Peyer's patch (tissue), 4 donors: Measurements from ENCODE around the gene OLAH. TPM values are rescaled to one million over a fixed set of nuclear protein-coding genes. Genes with fewer than 3 reads are reported as not detected.

Experiments used
- DNase-seq, 3 donors: peaks; one replicate each; pipeline ENCODE4 v3.0.0-alpha.2; 2017 to 2019
- H3K27ac ChIP-seq, 4 donors: fragments of 200-600 bp; sonication (generic); one replicate each; pipeline ENCODE4 v1.5.1; 2016 to 2019
- H3K27me3 ChIP-seq, 2 donors: fragments of 200-600 bp; sonication (generic); one replicate each; pipeline ENCODE4 v1.5.1; 2019
- H3K36me3 ChIP-seq, 3 donors: fragments of 200-600 bp; sonication (generic); one replicate each; pipeline ENCODE4 v1.5.1; 2016 to 2019
- H3K4me1 ChIP-seq, 4 donors: fragments of 200-600 bp; sonication (generic); one replicate each; pipeline ENCODE4 v1.5.1; 2016 to 2019
- H3K4me3 ChIP-seq, 4 donors: fragments of 200-600 bp; sonication (generic); 1 replicate in 3 of 4; 2 replicates in 1 of 4; pipeline ENCODE4 v1.5.1; 2016 to 2019; ENCODE audit warnings: mild to moderate bottlenecking in 1 of 4
- H3K9me3 ChIP-seq, 4 donors: fragments of 200-600 bp; sonication (generic); one replicate each; pipeline ENCODE4 v1.5.1; 2016 to 2019; ENCODE audit warnings: mild to moderate bottlenecking in 1 of 4
- POLR2A ChIP-seq, 2 donors: fragments of 450-650 bp; IDR thresholded peaks; one replicate each; pipeline ENCODE4 v1.5.1; 2017; ENCODE audit warnings: antibody characterized with exemption in 2 of 2, mild to moderate bottlenecking in 2 of 2, moderate library complexity in 2 of 2
- total RNA-seq, 4 donors: library from RNA; depleted of rRNA; stranded (reverse); fragments of >200 nt; gene quantifications; one replicate each; pipeline ENCODE4 v1.1.0, GENCODE V29; 2016
- TF ChIP-seq, protein P1 (sequence below), 6 experiments: fragments of 450-650 bp in 4 of 6; fragments of 200-600 bp in 2 of 6; sonication (generic) in 1 of 6; IDR thresholded peaks; one replicate each; pipeline ENCODE4 v1.5.1; 2017 to 2019; ENCODE audit warnings: antibody characterized with exemption in 6 of 6, mild to moderate bottlenecking in 3 of 6, moderate library complexity in 1 of 6

OLAH gene
- total RNA-seq, 4 donors from 2014 or later, result not detected

DNA sequence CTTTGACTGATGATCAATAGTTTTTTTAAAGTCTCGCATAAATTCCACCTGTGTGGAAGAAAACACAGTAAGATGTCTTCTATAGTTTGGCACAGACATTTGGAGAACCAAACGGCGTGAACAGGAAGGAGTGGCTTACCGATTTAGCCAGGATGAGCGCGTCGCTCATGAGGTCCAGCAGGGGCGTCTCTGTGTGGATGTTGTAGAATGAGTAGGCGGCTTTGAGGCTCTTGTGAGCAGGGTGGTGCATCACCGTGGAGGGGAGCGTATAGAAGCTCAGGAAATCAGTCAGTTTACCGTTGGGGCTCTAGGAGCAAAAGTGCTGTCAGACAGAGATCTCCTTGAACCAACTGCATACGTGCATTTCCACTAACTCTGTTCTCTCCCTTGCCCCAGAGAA, 68.9 kb downstream of the OLAH start:
- no peaks in the 10 kb centered on the region for H3K27me3 ChIP-seq
- no peaks in the 10 kb centered on the region for H3K4me1 ChIP-seq
- TF ChIP-seq, protein P1, sequence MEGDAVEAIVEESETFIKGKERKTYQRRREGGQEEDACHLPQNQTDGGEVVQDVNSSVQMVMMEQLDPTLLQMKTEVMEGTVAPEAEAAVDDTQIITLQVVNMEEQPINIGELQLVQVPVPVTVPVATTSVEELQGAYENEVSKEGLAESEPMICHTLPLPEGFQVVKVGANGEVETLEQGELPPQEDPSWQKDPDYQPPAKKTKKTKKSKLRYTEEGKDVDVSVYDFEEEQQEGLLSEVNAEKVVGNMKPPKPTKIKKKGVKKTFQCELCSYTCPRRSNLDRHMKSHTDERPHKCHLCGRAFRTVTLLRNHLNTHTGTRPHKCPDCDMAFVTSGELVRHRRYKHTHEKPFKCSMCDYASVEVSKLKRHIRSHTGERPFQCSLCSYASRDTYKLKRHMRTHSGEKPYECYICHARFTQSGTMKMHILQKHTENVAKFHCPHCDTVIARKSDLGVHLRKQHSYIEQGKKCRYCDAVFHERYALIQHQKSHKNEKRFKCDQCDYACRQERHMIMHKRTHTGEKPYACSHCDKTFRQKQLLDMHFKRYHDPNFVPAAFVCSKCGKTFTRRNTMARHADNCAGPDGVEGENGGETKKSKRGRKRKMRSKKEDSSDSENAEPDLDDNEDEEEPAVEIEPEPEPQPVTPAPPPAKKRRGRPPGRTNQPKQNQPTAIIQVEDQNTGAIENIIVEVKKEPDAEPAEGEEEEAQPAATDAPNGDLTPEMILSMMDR (IDR thresholded peaks at IDR 0.05), result no peak
- TF ChIP-seq POLR2A (IDR thresholded peaks at IDR 0.05), result no peak
- H3K9me3 ChIP-seq, result no peaks in the 10 kb centered on the region
- no peak overlapping the region for H3K4me3 ChIP-seq
- DNase-seq, result no peak
- peaks cover 0 to 44% (median 0%) of the 10 kb centered on the region in 3 donors for H3K36me3 ChIP-seq
- H3K27ac ChIP-seq, result no peak overlapping the region

DNA sequence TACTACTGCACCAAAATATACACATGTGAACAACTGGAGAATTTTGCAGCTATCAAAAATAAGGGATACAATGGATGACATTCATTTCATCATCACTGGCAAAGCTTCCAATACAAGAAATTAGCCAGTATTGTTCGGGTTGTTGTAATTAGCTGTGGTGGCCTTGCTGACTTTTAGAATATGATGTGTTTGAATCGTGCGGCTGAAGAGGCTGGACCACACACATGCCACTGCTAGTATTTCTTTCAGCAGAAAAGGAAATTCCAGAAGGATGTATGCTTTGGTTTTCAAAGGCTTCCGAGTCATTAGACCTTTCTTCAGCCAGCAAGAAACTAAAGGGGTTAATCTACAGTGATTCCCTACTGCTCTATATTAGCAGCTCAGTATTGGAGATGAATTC, 70.0 kb downstream of the OLAH start:
- no peaks in the 10 kb centered on the region for H3K4me1 ChIP-seq
- H3K27ac ChIP-seq, result no peak overlapping the region
- no peak for DNase-seq
- H3K4me3 ChIP-seq, result no peak overlapping the region
- no peaks in the 10 kb centered on the region for H3K9me3 ChIP-seq
- TF ChIP-seq, protein P1 (IDR thresholded peaks at IDR 0.05), result no peak
- no peak for TF ChIP-seq POLR2A (IDR thresholded peaks at IDR 0.05)
- no peaks in the 10 kb centered on the region for H3K27me3 ChIP-seq
- H3K36me3 ChIP-seq, result peaks cover 0 to 54% (median 0%) of the 10 kb centered on the region in 3 donors

DNA sequence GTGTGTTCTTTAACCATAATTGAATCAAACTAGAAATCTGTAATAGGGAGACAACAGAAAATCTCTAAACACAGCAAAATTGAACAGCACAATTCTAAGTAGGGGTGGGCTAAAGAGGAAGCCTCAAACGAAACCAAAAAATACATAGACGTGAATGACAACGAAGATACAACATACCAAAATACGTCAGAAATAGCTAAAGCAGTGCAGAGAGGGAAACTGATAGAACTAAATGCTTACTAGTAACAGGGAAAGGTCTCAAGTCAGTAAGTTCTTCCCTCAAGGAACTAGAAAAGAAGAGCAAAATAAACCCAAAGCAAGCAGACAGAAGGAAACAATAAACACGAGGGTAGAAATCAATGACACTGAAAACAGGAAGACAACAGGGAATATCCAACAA, 72.5 kb downstream of the OLAH start:
- H3K9me3 ChIP-seq, result no peaks in the 10 kb centered on the region
- TF ChIP-seq, protein P1 (IDR thresholded peaks at IDR 0.05), result no peak
- no peak for TF ChIP-seq POLR2A (IDR thresholded peaks at IDR 0.05)
- DNase-seq, result no peak
- H3K4me1 ChIP-seq, result no peaks in the 10 kb centered on the region
- H3K4me3 ChIP-seq, result no peak overlapping the region
- no peaks in the 10 kb centered on the region for H3K27me3 ChIP-seq
- no peak overlapping the region for H3K27ac ChIP-seq
- peaks cover 0 to 56% (median 0%) of the 10 kb centered on the region in 3 donors for H3K36me3 ChIP-seq

DNA sequence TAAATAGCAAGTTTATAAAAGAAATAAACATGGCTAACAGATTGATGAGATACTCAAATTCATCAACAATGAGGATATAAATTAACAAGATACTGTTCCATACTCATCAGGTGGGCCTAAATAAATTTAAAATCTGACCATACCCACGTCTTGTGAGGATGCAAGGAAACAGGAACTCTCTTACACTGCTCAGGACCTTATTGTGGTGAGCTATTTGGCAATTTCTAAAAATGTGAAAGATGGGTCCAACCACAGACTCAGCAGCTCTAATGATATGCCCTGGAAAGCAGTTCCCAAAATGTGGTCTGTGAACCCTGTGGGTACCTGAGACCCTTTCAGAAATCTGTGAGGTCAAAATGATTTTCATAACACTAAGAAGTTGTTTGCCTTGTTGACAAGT, 74.9 kb downstream of the OLAH start:
- Histone ChIP-seq H3K9me3 (no peaks in the 10 kb centered on the region), H3K36me3 (peaks cover 0 to 48% (median 0%) of the 10 kb centered on the region in 3 donors)
- TF ChIP-seq, protein P1 (IDR thresholded peaks at IDR 0.05), result no peak
- TF ChIP-seq POLR2A (IDR thresholded peaks at IDR 0.05), result no peak

DNA sequence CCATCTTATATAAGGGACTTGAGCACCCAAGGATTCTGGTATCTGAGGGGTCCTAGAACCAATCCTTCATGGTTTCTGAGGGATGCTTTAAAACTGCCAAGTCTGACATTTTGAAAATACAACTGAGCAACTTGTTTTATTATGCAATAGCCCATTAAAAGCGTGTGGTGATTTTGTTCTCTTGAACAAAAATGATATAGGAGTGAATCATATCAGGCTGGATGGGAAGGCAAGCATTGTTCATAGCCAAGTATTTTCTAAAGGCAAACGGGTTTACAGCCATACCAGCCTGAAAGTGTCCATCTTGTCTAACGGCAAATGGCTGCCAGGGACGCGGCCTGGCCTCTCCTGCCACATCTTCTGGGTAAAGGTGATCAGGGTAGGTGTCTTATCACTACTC, 76.8 kb downstream of the OLAH start:
- no peak for TF ChIP-seq POLR2A (IDR thresholded peaks at IDR 0.05)
- TF ChIP-seq, protein P1 (IDR thresholded peaks at IDR 0.05), result no peak
- no peak for DNase-seq
- Histone ChIP-seq H3K27ac (no peak overlapping the region), H3K4me3 (no peak overlapping the region), H3K36me3 (peaks cover 0 to 49% (median 0%) of the 10 kb centered on the region in 3 donors), H3K4me1 (no peaks in the 10 kb centered on the region), H3K27me3 (no peaks in the 10 kb centered on the region), H3K9me3 (no peaks in the 10 kb centered on the region)

More for the DNA sequence above, 74.9 kb downstream of the OLAH start:
- H3K27ac ChIP-seq, result no peak overlapping the region
- no peak for DNase-seq
- no peaks in the 10 kb centered on the region for H3K27me3 ChIP-seq
- no peak overlapping the region for H3K4me3 ChIP-seq
- no peaks in the 10 kb centered on the region for H3K4me1 ChIP-seq

DNA sequence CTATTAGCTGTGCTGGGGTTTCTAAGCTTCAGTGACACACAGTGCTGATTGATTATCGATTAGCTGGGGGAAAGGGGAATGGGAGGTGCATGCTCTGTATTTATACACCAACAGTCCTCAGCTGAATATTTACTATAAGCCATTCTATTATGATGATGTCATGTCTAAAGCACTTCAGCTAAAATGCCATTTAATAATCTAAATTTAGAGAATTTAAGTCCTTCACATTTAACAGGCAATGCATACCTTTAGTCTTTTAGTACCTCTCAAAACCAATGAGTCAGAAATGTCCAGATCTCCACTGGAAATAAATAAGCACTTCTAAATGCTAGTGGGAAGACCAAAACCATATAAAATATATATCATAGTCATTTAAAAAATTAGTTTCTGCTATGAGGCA, 78.0 kb downstream of the OLAH start:
- Histone ChIP-seq H3K4me3 (no peak overlapping the region), H3K27ac (no peak overlapping the region), H3K4me1 (no peaks in the 10 kb centered on the region), H3K9me3 (no peaks in the 10 kb centered on the region), H3K36me3 (peaks cover 0 to 55% (median 0%) of the 10 kb centered on the region in 3 donors), H3K27me3 (no peaks in the 10 kb centered on the region)
- no peak for DNase-seq
- no peak for TF ChIP-seq POLR2A (IDR thresholded peaks at IDR 0.05)
- TF ChIP-seq, protein P1 (IDR thresholded peaks at IDR 0.05), result no peak
